ENCODE measurements around the gene PRM3. TPM values are rescaled to one million over a fixed set of nuclear protein-coding genes. Genes with fewer than 3 reads are reported as not detected.

The PRM3 gene
- total and polyA plus RNA-seq, 8 donors, result not detected

DNA sequence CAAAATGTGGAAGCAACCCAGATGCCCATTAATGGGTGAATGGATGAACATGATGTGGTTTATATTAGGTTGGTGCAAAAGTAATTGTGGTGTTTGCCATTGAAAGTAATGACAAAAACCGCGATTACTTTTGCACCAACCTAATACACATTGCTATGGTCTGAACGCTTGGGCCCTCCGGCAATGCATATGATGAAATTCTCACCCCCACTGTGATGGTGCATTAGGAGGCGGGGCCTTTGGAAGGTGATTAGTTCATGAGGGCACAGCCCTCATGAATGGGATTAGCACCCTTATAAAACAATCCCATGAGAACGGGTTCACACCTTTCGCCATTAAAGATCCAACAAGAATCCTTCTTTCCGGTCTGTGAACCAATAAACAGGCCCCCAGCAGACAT, 33.0 kb upstream of the PRM3 start:
- ATAC-seq (no peak), FAIRE-seq (no peak), DNase-seq (no peak)
- TF ChIP-seq, protein P1, sequence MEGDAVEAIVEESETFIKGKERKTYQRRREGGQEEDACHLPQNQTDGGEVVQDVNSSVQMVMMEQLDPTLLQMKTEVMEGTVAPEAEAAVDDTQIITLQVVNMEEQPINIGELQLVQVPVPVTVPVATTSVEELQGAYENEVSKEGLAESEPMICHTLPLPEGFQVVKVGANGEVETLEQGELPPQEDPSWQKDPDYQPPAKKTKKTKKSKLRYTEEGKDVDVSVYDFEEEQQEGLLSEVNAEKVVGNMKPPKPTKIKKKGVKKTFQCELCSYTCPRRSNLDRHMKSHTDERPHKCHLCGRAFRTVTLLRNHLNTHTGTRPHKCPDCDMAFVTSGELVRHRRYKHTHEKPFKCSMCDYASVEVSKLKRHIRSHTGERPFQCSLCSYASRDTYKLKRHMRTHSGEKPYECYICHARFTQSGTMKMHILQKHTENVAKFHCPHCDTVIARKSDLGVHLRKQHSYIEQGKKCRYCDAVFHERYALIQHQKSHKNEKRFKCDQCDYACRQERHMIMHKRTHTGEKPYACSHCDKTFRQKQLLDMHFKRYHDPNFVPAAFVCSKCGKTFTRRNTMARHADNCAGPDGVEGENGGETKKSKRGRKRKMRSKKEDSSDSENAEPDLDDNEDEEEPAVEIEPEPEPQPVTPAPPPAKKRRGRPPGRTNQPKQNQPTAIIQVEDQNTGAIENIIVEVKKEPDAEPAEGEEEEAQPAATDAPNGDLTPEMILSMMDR (IDR thresholded peaks at IDR 0.05), result no peak
- no peaks in the 10 kb centered on the region for H3K27me3 ChIP-seq
- no peak overlapping the region for H3K4me3 ChIP-seq
- H3K9me3 ChIP-seq, result no peaks in the 10 kb centered on the region
- H3K36me3 ChIP-seq, result no peaks in the 10 kb centered on the region
- intact Hi-C loops (cut with DNase I), result no loop called here
- WGBS, 2 donors, result 89 to 91% methylated on average over 8 of the region's 8 CpGs
- no peak overlapping the region for H3K27ac ChIP-seq
- H3K4me1 ChIP-seq, result no peaks in the 10 kb centered on the region

DNA sequence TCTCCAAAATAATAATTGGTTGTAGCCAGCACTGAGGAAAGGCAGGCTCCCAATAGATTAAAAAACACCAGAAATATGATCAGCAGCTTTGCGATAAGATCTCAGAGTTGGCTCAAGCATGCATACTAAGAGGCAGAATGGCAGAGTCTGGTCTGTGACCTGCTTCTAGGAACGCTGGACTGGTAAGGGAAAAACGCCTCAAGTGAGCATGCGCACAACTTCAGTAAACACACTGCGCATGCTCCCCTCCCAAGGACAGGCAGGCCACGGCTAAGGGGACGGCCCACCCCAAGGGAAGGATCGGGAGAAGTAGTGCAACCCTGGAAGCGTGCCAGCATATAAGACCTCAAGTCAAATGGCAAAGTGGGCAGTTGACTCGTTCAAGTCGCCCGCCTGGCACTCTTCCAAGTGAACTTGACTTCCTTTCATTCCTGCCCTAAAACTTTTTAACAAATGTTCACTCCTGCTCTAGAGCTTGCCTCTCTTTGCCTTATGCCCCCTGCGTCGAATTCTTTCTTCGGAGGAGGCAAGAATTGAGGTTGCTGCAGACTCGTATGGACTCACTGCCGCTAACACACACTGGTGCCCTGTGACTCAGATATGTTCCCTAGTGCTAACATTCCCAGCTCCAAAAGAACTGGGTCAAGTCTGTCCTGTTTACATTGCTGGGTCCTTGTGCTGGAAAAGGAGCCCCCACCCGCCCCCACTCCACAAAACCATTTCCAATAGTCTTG, 30.1 kb upstream of the PRM3 start:
- peak in 3 of 6 donors; percentile 16 to 45 (median 37) for DNase-seq
- H3K9me3 ChIP-seq, result no peaks in the 10 kb centered on the region
- intact Hi-C loops (cut with DNase I), result no loop called here
- TF ChIP-seq, protein P1 (IDR thresholded peaks at IDR 0.05), result no peak
- H3K27me3 ChIP-seq, result no peaks in the 10 kb centered on the region
- H3K27ac ChIP-seq, result no peak overlapping the region
- ATAC-seq, result peak in 3 of 4 donors; percentile 35 to 73 (median 51)
- FAIRE-seq, result no peak
- H3K4me3 ChIP-seq, result no peak overlapping the region
- H3K4me1 ChIP-seq, result no peaks in the 10 kb centered on the region
- no peaks in the 10 kb centered on the region for H3K36me3 ChIP-seq
- 61 to 63% methylated on average over 18 of the region's 18 CpGs for WGBS, 2 donors

DNA sequence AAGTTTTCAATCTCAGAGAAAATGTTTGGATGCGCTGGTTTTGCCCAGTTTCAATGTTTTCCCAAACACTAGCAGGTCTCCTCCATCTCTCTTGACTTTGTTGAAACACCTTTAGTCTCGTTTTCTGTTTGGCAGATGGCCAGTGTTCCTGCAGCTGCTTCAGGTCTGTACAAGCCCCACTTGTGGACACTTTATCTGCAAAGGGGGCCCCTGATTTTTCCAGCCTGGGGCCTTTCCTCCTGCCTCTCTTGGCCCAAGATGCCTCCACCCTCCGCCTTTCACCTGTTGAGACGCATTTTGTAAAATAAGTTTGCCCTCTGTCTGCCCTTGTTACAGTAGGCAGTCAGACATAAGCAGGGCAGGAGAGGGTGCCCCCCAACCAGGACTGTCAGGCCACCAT, 29.5 kb upstream of the PRM3 start:
- Histone ChIP-seq H3K4me1 (peaks cover 0 to 2% (median 0%) of the 10 kb centered on the region in 3 donors), H3K9me3 (no peaks in the 10 kb centered on the region), H3K27me3 (no peaks in the 10 kb centered on the region), H3K27ac (no peak overlapping the region), H3K4me3 (no peak overlapping the region), H3K36me3 (no peaks in the 10 kb centered on the region)
- ATAC-seq (no peak), FAIRE-seq (no peak), DNase-seq (peak in 1 of 6 donors; percentile 10)
- WGBS, 2 donors, result 70 to 75% methylated on average over 4 of the region's 4 CpGs
- TF ChIP-seq, protein P1 (IDR thresholded peaks at IDR 0.05), result no peak
- intact Hi-C loops (cut with DNase I), result no loop called here

DNA sequence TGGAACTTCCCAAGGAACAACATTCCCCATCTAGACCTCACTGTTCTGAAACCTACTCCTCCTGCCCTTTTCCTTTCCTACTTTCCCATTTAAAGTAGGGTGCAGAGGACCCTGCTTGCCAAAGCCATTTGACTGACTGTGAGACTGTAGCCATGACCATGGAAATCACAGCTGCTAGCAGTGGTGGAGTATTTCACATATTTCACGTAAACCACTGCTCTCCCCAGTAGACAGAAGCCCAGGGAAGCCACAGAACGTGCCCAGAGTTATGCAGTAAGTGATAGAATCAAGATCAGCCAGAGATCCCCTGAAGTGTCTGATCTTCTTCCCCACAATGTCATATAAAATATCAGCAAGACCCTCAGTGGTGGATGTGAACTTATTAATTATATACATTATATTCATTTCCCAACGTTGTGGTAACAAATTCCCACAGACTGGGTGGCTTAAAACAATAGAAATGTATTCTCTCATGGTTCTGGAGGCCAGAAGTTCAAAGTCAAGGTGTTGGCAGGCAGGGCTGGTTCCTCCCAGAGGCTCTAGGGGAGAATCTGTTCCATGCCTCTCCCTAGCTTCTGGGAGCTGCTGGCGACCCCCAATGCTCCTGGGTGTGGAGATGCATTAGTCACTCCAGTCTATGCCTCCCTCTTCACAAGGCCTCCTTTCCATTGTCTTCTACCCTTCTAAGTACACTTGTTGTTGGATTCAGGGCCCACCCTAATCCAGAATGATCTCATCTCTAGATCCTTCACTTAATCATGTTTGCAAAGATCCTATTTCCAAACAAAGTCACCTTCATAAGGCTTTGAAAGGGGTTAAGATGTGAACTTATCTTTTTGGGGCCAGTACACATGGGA, 28.4 kb upstream of the PRM3 start:
- no peak overlapping the region for H3K27ac ChIP-seq
- DNase-seq (no peak), ATAC-seq (no peak), FAIRE-seq (no peak)
- H3K4me3 ChIP-seq, result no peak overlapping the region
- H3K27me3 ChIP-seq, result no peaks in the 10 kb centered on the region
- TF ChIP-seq, protein P1 (IDR thresholded peaks at IDR 0.05), result no peak
- 71 to 74% methylated on average over 4 of the region's 4 CpGs for WGBS, 2 donors
- H3K9me3 ChIP-seq, result no peaks in the 10 kb centered on the region
- H3K36me3 ChIP-seq, result no peaks in the 10 kb centered on the region
- intact Hi-C loops (cut with DNase I), result no loop called here
- peaks cover 5 to 13% (median 10%) of the 10 kb centered on the region in 3 donors for H3K4me1 ChIP-seq

All from pancreas (tissue), 10 donors.